Endothelial cell of umbilical vein (primary cell): ENCODE results near the gene KAZN. TPM values are rescaled to one million over a fixed set of nuclear protein-coding genes. Genes with fewer than 3 reads are reported as not detected.

Experiments used
- BruUV-seq: library from RNA; stranded (reverse); fragments of 400-500 nt; replicated peaks from 2 replicates; lab custom pipeline; 2021; lab: Mats Ljungman, UMichigan
- CTCF ChIA-PET: fragments of 300-600, 350-600 bp; sonication (Branson Sonifier 250); formaldehyde crosslinking; loops from one replicate; lab custom pipeline; 2021; ENCODE audit warnings: antibody characterized with exemption, inconsistent platforms; lab: Charles Lee
- POLR2A ChIA-PET: fragments of 300-600, 350-600 bp; sonication (Branson Sonifier 250); formaldehyde crosslinking; loops from one replicate; lab custom pipeline; 2021; ENCODE audit warnings: antibody characterized with exemption, inconsistent platforms; lab: Charles Lee
- DNase-seq: peaks from one replicate; pipeline ENCODE4 v3.0.0-alpha.2; 2011; ENCODE audit warnings: low read depth, low spot score
- FAIRE-seq: peaks from 2 replicates; lab custom pipeline; 2011; peaks lifted over from hg19 to GRCh38; lab: Jason Lieb, UNC
- H2AFZ ChIP-seq: 2 replicates; pipeline ENCODE4 v1.6.0; 2012; ENCODE audit warnings: low read depth, low read length, control low read depth, inconsistent platforms
- H3K27ac ChIP-seq: 2 replicates; pipeline ENCODE4 v1.5.1; 2011; ENCODE audit warnings: low read depth, mild to moderate bottlenecking, control low read depth, low read length, moderate library complexity; ENCODE audit not compliant: insufficient read depth
- H3K27me3 ChIP-seq, 2 experiments: 2 replicates each; pipeline versions ENCODE4 v1.6.0 to v1.6.1; 2011; ENCODE audit warnings: low read length in 2 of 2, mixed read lengths in 1 of 2; ENCODE audit not compliant: control insufficient read depth in 2 of 2, insufficient read depth in 2 of 2
- H3K36me3 ChIP-seq, 2 experiments: 2 replicates in 1 of 2; 3 replicates in 1 of 2; pipeline ENCODE4 v1.5.1; 2011; ENCODE audit warnings: low read length in 2 of 2, mild to moderate bottlenecking in 1 of 2, moderate library complexity in 1 of 2; ENCODE audit not compliant: control insufficient read depth in 2 of 2, insufficient read depth in 2 of 2; ENCODE audit errors: extremely low read depth in 1 of 2
- H3K4me1 ChIP-seq: 3 replicates; pipeline ENCODE4 v1.5.1; 2011; ENCODE audit warnings: mild to moderate bottlenecking, low read length; ENCODE audit not compliant: control insufficient read depth, insufficient read depth; ENCODE audit errors: extremely low read depth
- H3K4me2 ChIP-seq: 2 replicates; pipeline ENCODE4 v1.6.1; 2011; ENCODE audit warnings: low read length, control low read depth, mixed read lengths; ENCODE audit not compliant: insufficient read depth
- H3K4me3 ChIP-seq, 3 experiments: fragments of 200-600 bp in 1 of 3; sonication (generic), shearing (Covaris generic) in 1 of 3; replicated peaks in 1 of 3; 2 replicates each; pipeline ENCODE4 v1.5.1; 2011 to 2016; ENCODE audit warnings: control low read depth in 3 of 3, low read length in 3 of 3, mild to moderate bottlenecking in 2 of 3, inconsistent platforms in 1 of 3, low read depth in 1 of 3, moderate library complexity in 1 of 3; ENCODE audit not compliant: insufficient read depth in 1 of 3
- H3K79me2 ChIP-seq: 2 replicates; pipeline ENCODE4 v1.6.0; 2012; ENCODE audit warnings: low read length, inconsistent platforms; ENCODE audit not compliant: control insufficient read depth, insufficient read depth
- H3K9ac ChIP-seq: replicated peaks from 2 replicates; pipeline ENCODE3; 2011; ENCODE audit warnings: low read length, control low read depth; ENCODE audit not compliant: insufficient read depth; ENCODE audit errors: extremely low read depth
- H3K9me1 ChIP-seq: replicated peaks from 3 replicates; pipeline ENCODE4 v1.6.0; 2011; ENCODE audit warnings: mild to moderate bottlenecking, low read length; ENCODE audit not compliant: control insufficient read depth, insufficient read depth; ENCODE audit errors: extremely low read depth
- H3K9me3 ChIP-seq: replicated peaks from 2 replicates; pipeline ENCODE4 v1.5.1; 2012; ENCODE audit warnings: low read length, inconsistent platforms; ENCODE audit not compliant: control insufficient read depth, insufficient read depth
- H4K20me1 ChIP-seq: replicated peaks from 2 replicates; pipeline ENCODE3; 2011; ENCODE audit warnings: mild to moderate bottlenecking, low read length; ENCODE audit not compliant: control insufficient read depth, insufficient read depth; ENCODE audit errors: extremely low read depth
- CTCF ChIP-seq, 2 donors: IDR thresholded peaks; 1 replicate in 1 of 2; 2 replicates in 1 of 2; pipeline ENCODE4 v1.5.1; 2011; ENCODE audit warnings: low read length in 2 of 2, mild to moderate bottlenecking in 2 of 2, moderate library complexity in 2 of 2, control low read depth in 1 of 2, inconsistent platforms in 1 of 2, low read depth in 1 of 2; ENCODE audit not compliant: insufficient read depth in 1 of 2; ENCODE audit errors: extremely low read depth in 1 of 2
- EZH2 ChIP-seq: IDR thresholded peaks from 2 replicates; pipeline ENCODE4 v1.6.1; 2012; ENCODE audit warnings: borderline replicate concordance, low read depth, mild to moderate bottlenecking, moderate library complexity, low read length, inconsistent platforms; ENCODE audit not compliant: severe bottlenecking
- FOS ChIP-seq: IDR thresholded peaks from 2 replicates; pipeline ENCODE4 v1.6.1; 2011; ENCODE audit warnings: mild to moderate bottlenecking, low read length, moderate library complexity, borderline replicate concordance; ENCODE audit not compliant: insufficient read depth
- GATA2 ChIP-seq: IDR thresholded peaks from 2 replicates; pipeline ENCODE4 v1.7.0; 2011; ENCODE audit warnings: low read depth, mild to moderate bottlenecking, moderate library complexity, mixed read lengths, low read length; ENCODE audit not compliant: insufficient read length, insufficient read depth
- JUN ChIP-seq: IDR thresholded peaks from 2 replicates; pipeline ENCODE4 v1.6.1; 2011; ENCODE audit warnings: borderline replicate concordance, low read depth; ENCODE audit not compliant: insufficient read length, insufficient read depth
- MAX ChIP-seq: IDR thresholded peaks from 2 replicates; pipeline ENCODE4 v1.6.1; 2011; ENCODE audit not compliant: insufficient read depth, insufficient read length
- MYC ChIP-seq: IDR thresholded peaks from one replicate; pipeline ENCODE4 v1.6.1; 2011; ENCODE audit warnings: mild to moderate bottlenecking, low read depth, low read length
- POLR2A ChIP-seq: IDR thresholded peaks from 2 replicates; pipeline ENCODE4 v1.6.1; 2012; ENCODE audit warnings: low read depth, mild to moderate bottlenecking, control low read depth, low read length
- POLR2AphosphoS5 ChIP-seq: IDR thresholded peaks from 2 replicates; pipeline ENCODE4 v1.6.1; 2012; ENCODE audit warnings: low read depth, mild to moderate bottlenecking, control low read depth, low read length, moderate library complexity; ENCODE audit not compliant: insufficient read depth
- dilution Hi-C: fragments of 300-500 bp; cut with MboI; formaldehyde crosslinking; loops from one replicate; pipeline ENCODE4 v1.15.0; 2019; ENCODE audit warnings: low sequenced_read_pairs; ENCODE audit not compliant: extremely low pct_ligation_motif_present
- intact Hi-C: fragments of 100-400 bp; cut with micrococcal nuclease; formaldehyde crosslinking; loops from one replicate; pipeline ENCODE4 v1.10.0; 2022
- polyA plus RNA-seq, 4 experiments: library from polyadenylated mRNA; depleted of rRNA in 3 of 4; stranded (reverse) in 3 of 4; unstranded in 1 of 4; fragments of >200 nt; gene quantifications; 2 replicates each; pipeline versions ENCODE4 v1.2.1 to v1.2.3, GENCODE V29; 2011 to 2012; ENCODE audit warnings: missing spikeins in 1 of 4
- total RNA-seq: library from RNA; stranded (reverse); gene quantifications from 2 replicates; pipeline ENCODE4 v1.2.3, GENCODE V29; 2021

The KAZN gene
- total and polyA plus RNA-seq, 2 donors (not counting 3 experiments of a cell fraction or from before 2014, with no cell fraction given) = 1.6 to 5.8 TPM

- Histone ChIP-seq H3K27me3 (no peaks in the 10 kb centered on the region), H3K9me1 (no peaks in the 10 kb centered on the region), H2AFZ (no peak overlapping the region), H3K79me2 (no peaks in the 10 kb centered on the region), H3K9me3 (no peaks in the 10 kb centered on the region), H3K4me3 (no peak overlapping the region), H3K36me3 (no peaks in the 10 kb centered on the region), H3K4me2 (no peak overlapping the region), H3K9ac (no peak overlapping the region), H3K4me1 (no peaks in the 10 kb centered on the region), H3K27ac (no peak overlapping the region), H4K20me1 (no peaks in the 10 kb centered on the region)
- intact Hi-C loops = no loop called here
- no peak for DNase-seq
- FAIRE-seq = no peak
- TF ChIP-seq MYC = no peak
- no peak for TF ChIP-seq FOS
- no peak for TF ChIP-seq JUN
- TF ChIP-seq POLR2A = no peak
- no peak for TF ChIP-seq GATA2
- TF ChIP-seq EZH2 = no peak
- TF ChIP-seq MAX = no peak
- TF ChIP-seq CTCF (IDR thresholded peaks at IDR 0.05; ENCODE audit: extremely low read depth in 1 of 2, insufficient read depth in 1 of 2, low read depth in 1 of 2, low read length in 2 of 2) = no peak
- TF ChIP-seq POLR2AphosphoS5 = no peak
- CTCF ChIA-PET = no interaction called here
- no TSS peak for BruUV-seq
- POLR2A ChIA-PET = no interaction called here
- dilution Hi-C loops = no loop called here
Measured at GRCh38 chr1:14869187-14869586, 270.7 kb downstream of the KAZN start.
